B cell (primary cell): ENCODE results near the gene TREH. TPM values are rescaled to one million over a fixed set of nuclear protein-coding genes. Genes with fewer than 3 reads are reported as not detected.

Experiments
- ATAC-seq: fragments of 200-7000 bp; cut with Tn5 transposase; one replicate; pipeline ENCODE4 v1.10.0; 2021; ENCODE audit warnings: low read depth, mild to moderate bottlenecking, moderate number of reproducible peaks, moderate library complexity
- CTCF ChIA-PET: fragments of 350-600 bp; sonication (Branson Sonifier 250); formaldehyde crosslinking; loops from one replicate; lab custom pipeline; 2021; ENCODE audit warnings: antibody characterized with exemption, inconsistent platforms; lab: Charles Lee
- POLR2A ChIA-PET: fragments of 350-600 bp; sonication (Branson Sonifier 250); formaldehyde crosslinking; loops from one replicate; lab custom pipeline; 2021; ENCODE audit warnings: antibody characterized with exemption; lab: Charles Lee
- DNase-seq: peaks from one replicate; pipeline ENCODE4 v3.0.0; 2013
- H2AFZ ChIP-seq: 2 replicates; pipeline ENCODE4 v1.6.1; 2012; ENCODE audit warnings: mild to moderate bottlenecking, low read depth, low read length; ENCODE audit not compliant: insufficient read depth, poor library complexity, severe bottlenecking
- H3K27ac ChIP-seq, 2 donors: 1 replicate in 1 of 2; 2 replicates in 1 of 2; pipeline ENCODE4 v1.5.1; 2012 to 2013; ENCODE audit warnings: low read length in 2 of 2, mild to moderate bottlenecking in 2 of 2, moderate library complexity in 1 of 2
- H3K27me3 ChIP-seq, 4 experiments: fragments of 200-600 bp in 1 of 4; sonication (generic) in 1 of 4; replicated peaks in 1 of 4; 1 replicate in 2 of 4; 2 replicates in 2 of 4; pipeline versions ENCODE4 v1.6.1 to v1.7.0; 2013 to 2016; ENCODE audit warnings: low read length in 3 of 4, mild to moderate bottlenecking in 2 of 4, mixed read lengths in 1 of 4, moderate library complexity in 1 of 4; ENCODE audit not compliant: insufficient read depth in 4 of 4, control insufficient read depth in 3 of 4; ENCODE audit errors: control extremely low read depth in 1 of 4
- H3K36me3 ChIP-seq, 2 experiments: replicated peaks in 1 of 2; 1 replicate in 1 of 2; 2 replicates in 1 of 2; pipeline versions ENCODE4 v1.6.1 to v1.7.1; 2013; ENCODE audit warnings: low read length in 1 of 2; ENCODE audit not compliant: insufficient read depth in 2 of 2, control insufficient read depth in 1 of 2; ENCODE audit errors: control extremely low read depth in 1 of 2, extremely low read depth in 1 of 2
- H3K4me1 ChIP-seq, 2 donors: fragments of 200-600 bp in 1 of 2; sonication (generic) in 1 of 2; 1 replicate in 1 of 2; 2 replicates in 1 of 2; pipeline versions ENCODE4 v1.5.1 to v1.6.1; 2013 to 2017; ENCODE audit warnings: low read length in 2 of 2; ENCODE audit not compliant: control insufficient read depth in 2 of 2, insufficient read depth in 2 of 2
- H3K4me2 ChIP-seq: replicated peaks from 2 replicates; pipeline ENCODE3; 2012; ENCODE audit warnings: mild to moderate bottlenecking, low read depth, low read length; ENCODE audit not compliant: poor library complexity, severe bottlenecking
- H3K4me3 ChIP-seq, 5 experiments: fragments of 200-600 bp in 1 of 5; sonication (generic) in 1 of 5; 1 replicate in 3 of 5; 2 replicates in 2 of 5; pipeline versions ENCODE4 v1.5.1 to v1.7.0; 2011 to 2016; ENCODE audit warnings: low read length in 4 of 5, mild to moderate bottlenecking in 4 of 5, low read depth in 2 of 5, control low read depth in 1 of 5, moderate library complexity in 1 of 5; ENCODE audit not compliant: insufficient read depth in 1 of 5; ENCODE audit errors: control extremely low read depth in 1 of 5, extremely low read depth in 1 of 5
- H3K79me2 ChIP-seq: fragments of 200-600 bp; sonication (generic); one replicate; pipeline ENCODE4 v1.6.0; 2016; ENCODE audit warnings: low read length; ENCODE audit not compliant: control insufficient read depth, insufficient read depth
- H3K9ac ChIP-seq: fragments of 200-600 bp; sonication (generic); 2 replicates; pipeline ENCODE4 v1.6.1; 2017; ENCODE audit warnings: mild to moderate bottlenecking, low read length, moderate library complexity
- H3K9me3 ChIP-seq, 3 donors: one replicate each; pipeline versions ENCODE4 v1.6.1 to v1.7.1; 2013; ENCODE audit warnings: low read length in 2 of 3; ENCODE audit not compliant: control insufficient read depth in 2 of 3, insufficient read depth in 1 of 3; ENCODE audit errors: control extremely low read depth in 1 of 3
- H4K20me1 ChIP-seq: 2 replicates; pipeline ENCODE4 v1.6.0; 2012; ENCODE audit warnings: mild to moderate bottlenecking, low read length; ENCODE audit not compliant: insufficient read depth, control insufficient read depth, poor library complexity, severe bottlenecking
- H3K27ac Mint-ChIP-seq: one replicate; pipeline ENCODE4 v1.8.0; 2021; ENCODE audit warnings: mixed read lengths
- H3K27me3 Mint-ChIP-seq: one replicate; pipeline ENCODE4 v1.8.0; 2021; ENCODE audit warnings: mixed read lengths
- H3K4me1 Mint-ChIP-seq: one replicate; pipeline ENCODE4 v1.8.0; 2021; ENCODE audit warnings: mixed read lengths
- H3K4me3 Mint-ChIP-seq: one replicate; pipeline ENCODE4 v1.8.0; 2021; ENCODE audit warnings: mixed read lengths
- H3K9me3 Mint-ChIP-seq: one replicate; pipeline ENCODE4 v1.8.0; 2022; ENCODE audit warnings: mixed read lengths; ENCODE audit not compliant: insufficient read depth
- EZH2 ChIP-seq: IDR thresholded peaks from 2 replicates; pipeline ENCODE4 v1.6.1; 2012; ENCODE audit warnings: borderline replicate concordance, low read depth, mild to moderate bottlenecking, moderate library complexity, low read length; ENCODE audit not compliant: insufficient read depth, poor library complexity, severe bottlenecking
- WGBS: methylation state at CpG from one replicate; pipeline ENCODE4 v1.1.5; 2013; ENCODE audit warnings: missing lambda C conversion rate; ENCODE audit not compliant: insufficient coverage; 5-methylcytosine and 5-hydroxymethylcytosine counted together
- intact Hi-C: fragments of 100-400 bp; cut with micrococcal nuclease; formaldehyde crosslinking; loops from one replicate; pipeline ENCODE4 v1.10.0; 2022
- polyA plus RNA-seq: library from polyadenylated mRNA; depleted of rRNA; stranded (reverse); fragments of >200 nt; gene quantifications from 2 replicates; pipeline ENCODE4 v1.2.3, GENCODE V29; 2012
- total RNA-seq, 2 donors: library from RNA; stranded (reverse); fragments of 120-200 nt in 1 of 2; gene quantifications; 1 replicate in 1 of 2; 2 replicates in 1 of 2; pipeline versions ENCODE4 v1.2.3 to v1.2.4, GENCODE V29; 2013 to 2022
- TF ChIP-seq, protein P1 (sequence below): fragments of 200-600 bp; IDR thresholded peaks from one replicate; pipeline ENCODE4 v1.8.0; 2022; ENCODE audit warnings: antibody characterized with exemption, mild to moderate bottlenecking

The TREH gene
- total and polyA plus RNA-seq, 2 donors (not counting 1 experiment from before 2014, with no cell fraction given), result not detected

DNA sequence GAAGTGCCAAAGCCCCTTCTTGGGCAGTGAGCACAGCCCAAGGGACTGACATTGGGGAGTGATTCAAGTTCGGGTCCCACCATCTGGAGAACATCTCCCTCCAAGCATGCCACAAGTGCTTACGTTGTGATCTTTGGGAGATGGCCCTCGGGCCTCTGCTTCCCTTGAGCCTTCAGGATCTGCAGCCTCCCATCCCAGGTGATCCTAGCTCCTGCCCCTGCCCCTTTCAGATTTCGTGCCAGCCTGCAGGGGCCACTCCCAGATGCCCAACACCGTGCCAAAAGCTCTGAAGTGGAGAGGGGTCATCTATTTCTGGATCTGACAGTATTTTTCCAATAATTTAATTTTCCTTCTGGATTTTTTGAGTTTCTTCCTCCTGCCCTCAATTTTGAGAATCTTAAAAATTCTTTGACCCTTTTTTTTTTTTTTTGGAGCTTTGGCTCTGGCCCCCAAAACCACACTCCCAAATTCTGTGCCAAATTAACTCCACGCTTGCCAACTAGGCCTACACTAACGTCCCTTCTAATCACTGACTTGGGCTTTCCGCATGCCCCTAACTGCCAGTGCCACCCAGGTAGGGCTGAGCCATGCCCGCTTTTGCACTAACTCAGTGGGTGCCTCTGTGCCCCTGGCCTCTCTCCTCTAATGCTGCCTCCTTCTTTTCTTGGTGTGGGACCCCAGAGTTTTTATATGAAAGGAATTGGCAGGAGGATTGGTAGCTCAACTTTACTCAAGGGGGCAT is 46.7 kb downstream of the TREH start:
- no peak overlapping the region for H3K27ac ChIP-seq
- Mint-ChIP-seq H3K4me1 (no peaks in the 10 kb centered on the region), H3K27ac (no peak overlapping the region), H3K9me3 (no peaks in the 10 kb centered on the region), H3K27me3 (peaks cover 7% of the 10 kb centered on the region), H3K4me3 (no peak overlapping the region)
- no peak overlapping the region for H3K4me3 ChIP-seq
- no peaks in the 10 kb centered on the region for H3K4me1 ChIP-seq
- no peak overlapping the region for H2AFZ ChIP-seq
- peaks cover 0 to 5% (median 2%) of the 10 kb centered on the region in 4 experiments for H3K27me3 ChIP-seq
- TF ChIP-seq, protein P1, sequence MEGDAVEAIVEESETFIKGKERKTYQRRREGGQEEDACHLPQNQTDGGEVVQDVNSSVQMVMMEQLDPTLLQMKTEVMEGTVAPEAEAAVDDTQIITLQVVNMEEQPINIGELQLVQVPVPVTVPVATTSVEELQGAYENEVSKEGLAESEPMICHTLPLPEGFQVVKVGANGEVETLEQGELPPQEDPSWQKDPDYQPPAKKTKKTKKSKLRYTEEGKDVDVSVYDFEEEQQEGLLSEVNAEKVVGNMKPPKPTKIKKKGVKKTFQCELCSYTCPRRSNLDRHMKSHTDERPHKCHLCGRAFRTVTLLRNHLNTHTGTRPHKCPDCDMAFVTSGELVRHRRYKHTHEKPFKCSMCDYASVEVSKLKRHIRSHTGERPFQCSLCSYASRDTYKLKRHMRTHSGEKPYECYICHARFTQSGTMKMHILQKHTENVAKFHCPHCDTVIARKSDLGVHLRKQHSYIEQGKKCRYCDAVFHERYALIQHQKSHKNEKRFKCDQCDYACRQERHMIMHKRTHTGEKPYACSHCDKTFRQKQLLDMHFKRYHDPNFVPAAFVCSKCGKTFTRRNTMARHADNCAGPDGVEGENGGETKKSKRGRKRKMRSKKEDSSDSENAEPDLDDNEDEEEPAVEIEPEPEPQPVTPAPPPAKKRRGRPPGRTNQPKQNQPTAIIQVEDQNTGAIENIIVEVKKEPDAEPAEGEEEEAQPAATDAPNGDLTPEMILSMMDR, result no peak
- TF ChIP-seq EZH2, result no peak
- POLR2A ChIA-PET, result no interaction called here
- intact Hi-C loops, result no loop called here
- no peaks in the 10 kb centered on the region for H3K9me3 ChIP-seq
- H3K4me2 ChIP-seq, result no peak overlapping the region
- CTCF ChIA-PET, result no interaction called here
- 74% methylated on average over 5 of the region's 9 CpGs for WGBS
- H3K36me3 ChIP-seq, result no peaks in the 10 kb centered on the region
- H4K20me1 ChIP-seq, result no peaks in the 10 kb centered on the region
- DNase-seq, result no peak
- H3K9ac ChIP-seq, result no peak overlapping the region
- no peaks in the 10 kb centered on the region for H3K79me2 ChIP-seq
- no peak for ATAC-seq

DNA sequence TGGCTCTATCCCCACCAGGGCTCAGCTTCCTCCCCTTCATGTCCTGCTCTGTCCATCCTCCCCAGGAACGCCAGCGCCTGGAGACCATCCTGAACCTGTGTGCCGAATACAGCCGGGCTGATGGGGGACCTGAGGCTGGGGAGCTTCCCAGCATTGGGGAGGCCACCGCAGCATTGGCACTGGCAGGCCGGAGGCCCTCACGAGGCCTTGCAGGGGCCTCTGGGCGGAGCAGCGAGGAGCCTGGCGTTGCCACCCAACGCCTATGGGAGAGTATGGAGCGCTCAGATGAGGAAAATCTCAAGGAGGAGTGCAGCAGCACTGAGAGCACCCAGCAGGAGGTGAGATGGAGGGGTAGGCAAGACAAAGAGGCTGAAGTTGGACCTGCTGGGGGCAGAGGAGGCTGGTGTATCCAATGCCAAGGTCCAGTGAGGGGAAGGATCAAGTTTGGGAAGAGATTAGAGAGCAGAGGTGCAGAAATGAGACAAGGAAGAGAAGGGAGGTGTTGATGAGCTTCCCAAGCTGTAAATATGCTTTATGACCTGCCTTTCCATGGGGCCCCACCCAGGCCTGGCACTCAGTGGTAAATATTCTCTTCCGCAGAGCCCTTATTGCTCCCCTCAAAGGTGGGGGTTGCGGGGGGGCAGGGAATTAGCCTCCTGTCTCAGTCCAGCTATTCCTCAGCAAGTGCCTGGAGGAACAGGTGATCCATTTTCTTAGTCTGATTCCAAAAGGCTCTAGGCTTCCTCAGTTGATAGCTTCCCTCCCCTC is 48.1 kb downstream of the TREH start:
- H3K79me2 ChIP-seq, result no peaks in the 10 kb centered on the region
- intact Hi-C loops, result no loop called here
- no peak overlapping the region for H3K4me2 ChIP-seq
- no peak overlapping the region for H3K9ac ChIP-seq
- no peaks in the 10 kb centered on the region for H3K36me3 ChIP-seq
- no peak overlapping the region for H3K4me3 ChIP-seq
- Mint-ChIP-seq H3K9me3 (no peaks in the 10 kb centered on the region), H3K4me1 (no peaks in the 10 kb centered on the region), H3K27ac (no peak overlapping the region), H3K4me3 (no peak overlapping the region), H3K27me3 (peaks cover 7% of the 10 kb centered on the region)
- POLR2A ChIA-PET, result no interaction called here
- 97% methylated on average over 12 of the region's 14 CpGs for WGBS
- no peaks in the 10 kb centered on the region for H3K4me1 ChIP-seq
- no peaks in the 10 kb centered on the region for H3K9me3 ChIP-seq
- CTCF ChIA-PET, result no interaction called here
- peaks cover 0 to 5% (median 2%) of the 10 kb centered on the region in 4 experiments for H3K27me3 ChIP-seq
- DNase-seq (no peak), ATAC-seq (no peak)
- no peaks in the 10 kb centered on the region for H4K20me1 ChIP-seq
- H3K27ac ChIP-seq, result no peak overlapping the region
- TF ChIP-seq, protein P1, result no peak
- no peak for TF ChIP-seq EZH2
- H2AFZ ChIP-seq, result no peak overlapping the region
